ENCODE results near the gene NACAD.
A peak's percentile ranks its signal among the peaks of the same experiment; 100 is the strongest.

NACAD gene

DNA sequence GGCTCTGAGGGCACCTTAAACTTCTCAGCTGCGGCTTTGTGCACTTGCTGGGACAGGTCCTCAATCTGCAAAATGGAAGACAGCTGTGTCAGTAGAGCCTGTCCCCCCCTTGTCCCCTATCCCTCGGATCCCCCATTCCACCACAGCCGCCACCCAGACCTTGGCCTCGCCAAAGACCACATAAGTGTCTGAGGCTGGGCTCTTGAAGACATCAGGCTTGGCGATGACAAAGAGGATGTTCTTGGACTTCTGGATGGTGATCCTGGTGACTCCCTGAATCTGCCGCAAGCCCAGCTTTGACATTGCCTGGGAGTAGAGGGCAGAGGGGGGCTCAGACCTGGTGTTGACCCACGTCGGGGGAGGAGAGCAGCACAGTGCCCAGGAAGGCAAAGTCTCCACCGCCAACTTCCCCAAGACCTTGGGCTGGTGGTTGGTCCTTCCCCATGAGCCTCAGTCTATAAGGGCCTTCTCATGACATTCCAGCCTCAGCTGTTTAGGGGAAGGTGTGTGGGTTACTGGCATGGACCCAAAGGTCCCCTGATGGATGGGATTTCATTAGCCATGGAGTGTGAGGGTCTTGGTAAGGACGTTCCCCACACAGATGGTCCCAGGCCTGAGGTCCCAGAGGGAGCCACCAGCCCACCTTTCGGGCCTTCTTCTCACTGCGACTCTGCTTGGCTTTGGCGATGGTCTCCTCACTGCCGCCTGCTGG lies 7.7 kb downstream of the NACAD start:
- in situ Hi-C loops (cut with MboI; ENCODE audit: low pct_unique_long_range_greater_than_20kb, low sequenced_read_pairs), result no loop called here
- DNase-seq, result no peak

DNA sequence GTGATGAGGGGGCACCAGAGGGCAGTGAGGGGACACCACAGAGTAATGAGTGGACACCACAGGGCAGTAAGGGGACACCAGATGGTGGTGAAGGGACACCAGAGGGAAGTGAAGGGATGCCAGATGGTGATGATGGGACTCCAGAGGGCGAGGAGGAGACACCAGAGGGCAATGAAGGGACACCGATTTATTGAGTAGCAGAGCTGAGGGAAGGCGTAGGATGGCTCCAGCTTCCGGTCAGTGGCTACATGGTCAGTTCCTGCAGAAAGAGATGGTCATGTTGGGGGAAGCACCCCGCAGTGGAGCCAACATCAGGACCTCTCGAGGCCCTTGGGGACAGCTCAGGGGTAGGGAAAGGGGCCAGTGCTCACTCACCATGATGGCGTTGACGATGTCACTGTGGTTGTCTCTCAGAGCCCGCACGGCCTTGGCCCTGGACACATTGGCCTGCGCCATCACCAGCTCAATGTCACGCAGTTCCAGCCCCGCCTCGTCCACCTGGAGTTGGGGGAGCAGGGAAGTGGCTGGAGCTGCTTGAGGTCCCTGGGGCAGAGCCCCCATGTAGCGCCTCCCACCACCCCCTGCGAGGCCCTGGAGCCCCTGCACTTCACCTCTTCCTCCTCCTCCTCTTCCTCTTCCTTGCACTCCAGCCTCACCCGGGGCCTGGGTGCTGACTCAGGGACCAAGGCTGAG lies 8.4 kb downstream of the NACAD start:
- in situ Hi-C loops (cut with MboI; ENCODE audit: low pct_unique_long_range_greater_than_20kb, low sequenced_read_pairs), result no loop called here
- peak; percentile 26 for DNase-seq

GRCh38 chr7:45078125-45078681 lies 10.6 kb downstream of the NACAD start:
- DNase-seq, result no peak
- in situ Hi-C loops (cut with MboI; ENCODE audit: low pct_unique_long_range_greater_than_20kb, low sequenced_read_pairs), result no loop called here

DNA sequence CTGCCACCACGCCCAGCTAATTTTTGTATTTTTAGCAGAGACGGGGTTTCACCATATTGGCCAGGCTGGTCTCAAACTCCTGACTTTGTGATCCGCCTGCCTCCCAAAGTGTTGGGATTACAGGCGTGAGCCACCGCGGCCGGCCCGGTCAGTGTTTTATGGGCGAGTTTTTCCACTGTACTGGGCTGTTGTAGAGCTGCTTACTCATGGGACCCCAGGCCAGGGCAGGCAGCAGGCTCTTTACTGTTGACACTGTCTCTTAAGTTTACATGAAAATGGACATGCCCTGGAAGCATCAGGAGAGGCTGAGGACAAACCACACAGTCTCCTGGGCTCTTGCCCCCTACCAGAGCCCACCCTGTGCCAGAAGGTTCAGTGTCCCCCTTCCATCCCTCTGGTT lies 11.2 kb downstream of the NACAD start:
- in situ Hi-C loops (cut with MboI; ENCODE audit: low pct_unique_long_range_greater_than_20kb, low sequenced_read_pairs), result no loop called here
- DNase-seq, result no peak

GRCh38 chr7:45076946-45077345 lies 11.8 kb downstream of the NACAD start:
- in situ Hi-C loops (cut with MboI; ENCODE audit: low pct_unique_long_range_greater_than_20kb, low sequenced_read_pairs), result no loop called here
- DNase-seq, result no peak

DNA sequence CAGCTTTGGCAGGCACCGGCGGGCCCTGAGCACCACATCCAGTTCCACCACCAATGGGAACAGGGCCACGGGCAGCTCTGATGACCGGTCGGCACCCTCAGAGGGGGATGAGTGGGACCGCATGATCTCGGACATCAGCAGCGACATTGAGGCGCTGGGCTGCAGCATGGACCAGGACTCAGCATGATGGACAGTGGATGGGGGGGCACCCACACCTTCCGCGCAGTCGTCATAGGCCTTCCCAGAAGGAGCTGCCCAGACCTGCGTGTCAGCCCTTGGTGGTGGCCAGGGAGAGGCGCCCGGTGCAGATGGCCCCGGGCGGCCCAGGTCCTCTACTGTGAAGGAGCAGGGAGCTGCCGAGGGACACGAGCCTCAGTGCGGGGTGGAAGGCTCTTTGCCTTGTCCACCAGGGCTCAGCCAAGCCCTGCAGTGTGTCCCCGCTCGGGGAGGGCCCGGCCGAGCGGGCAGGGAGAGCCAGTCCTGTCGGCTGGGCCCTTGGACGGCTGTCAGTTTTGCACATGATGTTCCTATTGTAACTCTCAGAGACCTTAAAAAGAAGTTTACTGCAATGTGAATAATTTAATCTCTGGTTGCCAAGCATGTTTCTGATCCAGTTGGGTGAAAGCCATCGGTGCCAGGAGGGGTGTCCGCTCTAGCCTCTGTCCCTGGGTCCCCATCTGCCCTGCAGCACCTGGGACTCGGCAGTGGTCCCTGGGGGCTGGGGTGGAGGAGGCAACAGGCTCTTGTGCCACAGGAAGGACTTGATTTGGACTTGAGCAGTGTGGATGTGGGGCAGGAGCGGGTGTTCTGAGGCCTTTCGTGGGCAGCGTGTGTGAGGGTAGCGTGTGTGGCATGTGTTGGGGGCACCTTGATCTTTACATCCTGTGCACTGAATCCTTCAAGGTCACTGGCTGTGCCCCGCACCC lies 12.6 kb downstream of the NACAD start:
- in situ Hi-C loops (cut with MboI; ENCODE audit: low pct_unique_long_range_greater_than_20kb, low sequenced_read_pairs), result no loop called here
- DNase-seq, result no peak

- DNase-seq, result no peak
- in situ Hi-C loops (cut with MboI; ENCODE audit: low pct_unique_long_range_greater_than_20kb, low sequenced_read_pairs), result no loop called here
Measured at GRCh38 chr7:45075355-45075644, 13.5 kb downstream of the NACAD start.

DNA sequence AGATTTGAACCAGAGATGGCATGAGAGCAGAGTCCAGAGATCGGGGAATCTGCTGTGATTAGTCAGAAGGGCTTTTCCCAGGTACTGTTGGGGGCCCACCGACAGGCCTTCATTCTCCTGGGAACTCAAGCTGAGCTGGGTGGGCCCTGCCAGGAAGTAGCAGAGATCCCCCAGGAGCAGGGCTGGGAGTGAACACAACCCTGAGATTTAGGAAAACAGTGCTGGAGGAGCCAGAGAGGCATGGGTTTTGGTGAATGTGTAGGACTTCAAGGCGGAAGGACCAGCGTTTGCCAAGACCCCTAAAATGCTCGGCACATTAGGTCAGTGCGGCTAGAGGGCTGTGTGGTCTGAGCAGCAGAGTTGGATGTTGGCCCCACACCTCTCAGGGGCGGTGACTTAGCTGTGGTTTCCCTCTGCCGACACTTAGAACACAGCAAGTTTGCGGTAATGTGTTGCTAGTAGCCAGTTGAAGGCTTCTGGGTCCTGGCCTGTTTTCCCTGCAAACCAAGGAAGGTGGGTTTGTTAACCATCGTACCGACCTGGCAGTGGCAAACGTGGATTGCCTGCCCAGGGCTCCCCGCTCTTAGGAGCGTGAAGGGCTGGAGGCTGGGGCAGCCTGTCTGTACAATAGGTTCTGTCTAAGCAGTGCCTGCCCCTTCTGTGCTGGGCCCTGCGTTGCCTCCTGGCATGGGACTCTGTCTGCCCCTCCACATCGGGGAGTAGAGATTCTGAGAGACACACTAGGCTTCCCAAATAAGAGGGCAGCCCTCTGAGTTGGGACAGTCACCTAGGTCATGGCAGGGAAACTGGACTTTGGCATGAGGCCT lies 14.0 kb downstream of the NACAD start:
- no peak for DNase-seq
- in situ Hi-C loops (cut with MboI; ENCODE audit: low pct_unique_long_range_greater_than_20kb, low sequenced_read_pairs), result no loop called here

DNA sequence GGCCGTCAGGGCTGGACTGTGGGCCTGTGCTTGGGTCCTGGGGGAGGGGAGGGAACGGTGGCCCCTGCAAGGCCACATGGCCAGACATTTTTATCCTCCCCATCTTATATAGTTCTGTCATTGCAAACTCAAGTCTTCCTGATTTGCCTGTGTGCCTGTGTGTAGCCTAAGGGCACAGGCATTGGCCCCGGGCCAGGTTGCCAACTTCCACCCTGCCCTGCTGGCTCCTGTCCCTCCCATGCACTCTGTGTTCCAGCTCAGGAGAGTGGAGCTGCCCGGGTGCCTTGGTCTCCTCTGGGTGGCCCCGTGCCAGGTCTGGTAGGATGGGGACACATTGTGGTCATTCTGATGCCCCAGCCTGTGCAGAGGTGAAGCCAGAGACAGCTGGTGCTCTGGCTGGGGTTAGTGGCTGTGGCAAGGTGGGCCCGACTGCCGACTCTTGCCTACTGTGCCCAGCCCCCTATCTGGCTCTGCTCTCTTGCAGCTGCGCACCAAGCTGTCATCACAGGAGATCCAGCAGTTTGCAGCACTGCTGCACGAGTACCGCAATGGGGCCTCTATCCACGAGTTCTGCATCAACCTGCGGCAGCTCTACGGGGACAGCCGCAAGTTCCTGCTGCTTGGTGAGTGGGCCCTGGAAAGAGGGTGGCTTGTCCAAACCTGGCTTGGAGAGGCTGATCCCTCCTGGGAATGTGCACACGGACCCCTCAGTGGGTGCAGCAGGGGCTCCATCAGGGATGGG lies 14.8 kb downstream of the NACAD start:
- in situ Hi-C loops (cut with MboI; ENCODE audit: low pct_unique_long_range_greater_than_20kb, low sequenced_read_pairs), result no loop called here

GRCh38 chr7:45073031-45073785 lies 15.6 kb downstream of the NACAD start:
- in situ Hi-C loops (cut with MboI; ENCODE audit: low pct_unique_long_range_greater_than_20kb, low sequenced_read_pairs), result no loop called here
- no peak for DNase-seq

More for the DNA sequence above, 14.8 kb downstream of the NACAD start:
- no peak for DNase-seq

- in situ Hi-C loops (cut with MboI; ENCODE audit: low pct_unique_long_range_greater_than_20kb, low sequenced_read_pairs), result no loop called here
- DNase-seq, result no peak
Measured at GRCh38 chr7:45072131-45073030, 16.4 kb downstream of the NACAD start.

GRCh38 chr7:45071528-45071927 lies 17.2 kb downstream of the NACAD start:
- in situ Hi-C loops (cut with MboI; ENCODE audit: low pct_unique_long_range_greater_than_20kb, low sequenced_read_pairs), result no loop called here
- no peak for DNase-seq

DNA sequence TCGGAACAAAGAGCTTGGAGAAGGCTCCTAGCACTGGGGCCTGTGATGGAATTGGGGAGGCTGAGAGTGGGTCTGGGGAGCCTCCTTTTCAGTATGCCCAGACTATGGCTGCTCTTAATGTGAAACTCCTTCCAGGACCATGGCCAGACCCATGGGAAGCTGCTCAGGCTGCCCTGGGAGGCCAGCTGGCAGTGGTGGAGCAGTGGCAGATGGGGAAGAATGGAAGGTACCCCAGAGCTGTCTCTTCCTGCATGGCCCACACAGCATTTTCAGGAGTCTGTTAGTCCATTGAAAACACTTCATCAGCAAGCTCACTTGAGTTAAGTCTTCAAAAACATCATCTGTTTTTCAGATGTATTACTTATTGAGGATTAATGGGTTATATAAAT lies 18.5 kb downstream of the NACAD start:
- DNase-seq, result no peak
- in situ Hi-C loops (cut with MboI; ENCODE audit: low pct_unique_long_range_greater_than_20kb, low sequenced_read_pairs), result no loop called here

DNA sequence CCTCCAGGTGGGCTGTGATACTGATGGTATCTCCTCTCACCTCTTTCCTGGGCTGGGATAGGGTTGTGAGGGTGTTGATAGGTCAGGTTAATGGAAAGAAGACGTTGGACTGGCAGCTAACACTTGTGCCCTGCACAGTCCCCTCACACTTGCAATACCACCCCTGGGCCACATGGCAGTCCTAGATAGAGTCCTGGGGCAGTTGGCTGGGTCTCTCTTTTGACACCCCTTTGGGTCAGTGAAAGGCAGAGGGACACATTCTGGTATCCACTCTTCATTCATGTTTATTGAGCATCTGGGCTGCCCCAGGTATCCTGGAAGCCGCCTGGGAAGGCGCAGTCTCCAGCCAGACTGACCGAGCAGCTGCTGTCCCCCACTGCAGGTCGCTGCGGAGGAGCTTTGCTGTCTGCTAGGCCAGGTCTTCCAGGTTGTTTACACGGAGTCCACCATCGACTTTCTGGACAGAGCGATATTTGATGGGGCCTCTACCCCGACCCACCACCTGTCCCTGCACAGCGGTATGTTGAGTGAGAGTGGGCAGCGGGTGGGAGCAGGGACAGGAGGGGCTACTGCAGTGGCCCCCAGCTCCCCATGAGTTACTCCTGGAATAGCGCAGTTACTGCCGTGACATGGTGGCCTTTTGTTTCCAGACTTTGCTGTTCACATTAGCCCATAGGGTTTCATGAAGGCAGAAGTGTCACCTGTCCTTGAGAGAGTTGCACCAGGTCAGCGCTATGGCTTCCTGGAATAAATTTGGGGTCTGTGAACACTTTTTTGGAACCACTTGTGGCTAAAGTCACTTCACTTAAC lies 19.1 kb downstream of the NACAD start:
- in situ Hi-C loops (cut with MboI; ENCODE audit: low pct_unique_long_range_greater_than_20kb, low sequenced_read_pairs), result no loop called here

GRCh38 chr7:45068236-45069023 lies 20.3 kb downstream of the NACAD start:
- in situ Hi-C loops (cut with MboI; ENCODE audit: low pct_unique_long_range_greater_than_20kb, low sequenced_read_pairs), result no loop called here
- no peak for DNase-seq

More for the DNA sequence above, 19.1 kb downstream of the NACAD start:
- no peak for DNase-seq

All from KBM-7 (cell line).